Adipocyte (in vitro differentiated cells): ENCODE data around the gene COL11A2.
A peak's percentile ranks its signal among the peaks of the same experiment; 100 is the strongest.

Experiments used
- DNase-seq: peaks from one replicate; pipeline ENCODE4 v3.0.0-alpha.2; 2015; ENCODE audit warnings: low read depth
- H3K27me3 ChIP-seq: replicated peaks from 2 replicates; pipeline ENCODE4 v1.7.0; 2013; ENCODE audit warnings: mild to moderate bottlenecking, low read length, moderate library complexity; ENCODE audit not compliant: control insufficient read depth, insufficient read depth
- H3K36me3 ChIP-seq: 2 replicates; pipeline ENCODE4 v1.7.0; 2013; ENCODE audit warnings: low read length, mild to moderate bottlenecking, moderate library complexity; ENCODE audit not compliant: control insufficient read depth, insufficient read depth, severe bottlenecking
- H3K4me1 ChIP-seq: 2 replicates; pipeline ENCODE4 v1.7.0; 2013; ENCODE audit warnings: mild to moderate bottlenecking, low read length, moderate library complexity; ENCODE audit not compliant: control insufficient read depth, insufficient read depth
- H3K4me3 ChIP-seq: 2 replicates; pipeline ENCODE4 v1.7.0; 2013; ENCODE audit warnings: mild to moderate bottlenecking, low read length, moderate library complexity
- H3K9ac ChIP-seq: 2 replicates; pipeline ENCODE4 v1.7.0; 2013; ENCODE audit warnings: mild to moderate bottlenecking, low read length, moderate library complexity
- H3K9me3 ChIP-seq: 2 replicates; pipeline ENCODE4 v1.7.0; 2013; ENCODE audit warnings: mild to moderate bottlenecking, low read length, moderate library complexity; ENCODE audit not compliant: control insufficient read depth

The COL11A2 gene

DNA sequence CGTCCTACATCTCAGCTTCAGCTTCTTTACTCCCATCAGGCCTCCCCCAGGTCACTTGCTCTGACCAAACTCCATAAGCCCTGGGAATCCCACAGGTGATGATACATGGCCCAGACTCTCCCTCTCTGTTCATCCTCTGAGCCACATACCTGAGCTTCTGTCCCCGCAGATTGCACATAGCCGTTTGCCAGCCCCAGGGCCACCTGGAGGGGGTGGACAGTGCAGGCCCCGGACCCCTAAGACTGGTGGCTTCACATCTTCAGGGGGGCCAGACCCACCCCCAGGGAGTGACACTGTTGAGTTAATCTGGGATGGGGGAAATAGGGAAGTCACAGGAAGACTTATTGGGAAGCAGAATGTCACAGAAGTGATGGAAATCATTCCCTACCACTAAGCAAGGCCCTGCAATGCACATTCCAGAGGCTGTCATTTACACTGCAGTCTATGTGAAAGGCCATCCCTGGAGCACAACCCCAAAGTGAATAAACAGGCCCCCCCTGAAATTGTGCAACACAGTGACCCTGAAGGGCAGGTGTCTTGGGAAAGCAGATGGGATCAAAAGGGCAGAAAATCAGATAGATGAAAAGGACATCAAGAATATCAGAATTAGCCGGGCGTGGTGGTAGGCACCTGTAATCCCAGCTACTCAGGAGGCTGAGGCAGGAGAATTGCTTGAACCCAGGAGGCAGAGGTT, 6.0 kb upstream of the COL11A2 start:
- peaks cover 52% of the 10 kb centered on the region for H3K36me3 ChIP-seq
- H3K9me3 ChIP-seq, result no peaks in the 10 kb centered on the region
- no peak overlapping the region for H3K4me3 ChIP-seq

GRCh38 chr6:33197431-33198048, 5.3 kb upstream of the COL11A2 start:
- no peaks in the 10 kb centered on the region for H3K9me3 ChIP-seq
- DNase-seq, result peak; percentile 90
- H3K36me3 ChIP-seq, result peaks cover 45% of the 10 kb centered on the region
- no peaks in the 10 kb centered on the region for H3K27me3 ChIP-seq
- no peak overlapping the region for H3K4me3 ChIP-seq
- H3K4me1 ChIP-seq, result peaks cover 35% of the 10 kb centered on the region
- peak overlapping the region; percentile 46 for H3K9ac ChIP-seq

More for the DNA sequence above, 6.0 kb upstream of the COL11A2 start:
- DNase-seq, result no peak
- Histone ChIP-seq H3K27me3 (no peaks in the 10 kb centered on the region), H3K9ac (peak overlapping the region; percentile 46), H3K4me1 (peaks cover 43% of the 10 kb centered on the region)

GRCh38 chr6:33195304-33196165, 3.3 kb upstream of the COL11A2 start:
- H3K36me3 ChIP-seq, result peaks cover 35% of the 10 kb centered on the region
- H3K27me3 ChIP-seq, result peaks cover 15% of the 10 kb centered on the region
- H3K9ac ChIP-seq, result no peak overlapping the region
- no peak for DNase-seq
- no peaks in the 10 kb centered on the region for H3K9me3 ChIP-seq
- H3K4me3 ChIP-seq, result no peak overlapping the region
- H3K4me1 ChIP-seq, result peaks cover 25% of the 10 kb centered on the region

DNA sequence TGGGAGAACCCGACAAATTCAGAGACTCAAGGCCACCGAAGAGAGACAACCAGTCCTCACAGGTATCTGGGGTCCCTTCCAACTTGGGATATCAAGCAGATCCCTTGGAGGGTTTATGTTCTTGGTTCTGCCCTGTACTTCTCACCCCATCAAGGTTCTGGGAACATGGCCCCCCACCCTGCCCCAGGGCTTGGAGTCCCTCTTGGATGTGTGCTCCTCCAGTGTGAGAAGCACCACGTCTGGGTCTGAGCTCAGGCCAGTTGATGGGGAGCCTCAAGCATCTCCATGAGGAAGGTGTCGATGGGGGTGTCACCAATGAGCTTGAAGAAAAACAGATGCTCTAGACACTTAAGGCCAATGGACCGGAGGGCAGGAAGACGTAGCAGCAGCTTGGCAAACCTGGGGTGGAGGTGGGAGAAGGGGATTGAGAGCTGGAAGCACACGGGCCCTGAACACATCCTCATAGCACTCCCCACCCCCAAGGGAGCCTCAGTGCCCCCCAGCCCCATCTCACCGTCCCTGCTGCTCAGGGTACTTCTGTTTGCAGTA, 2.2 kb upstream of the COL11A2 start:
- Histone ChIP-seq H3K9ac (no peak overlapping the region), H3K36me3 (peaks cover 35% of the 10 kb centered on the region), H3K4me1 (peaks cover 23% of the 10 kb centered on the region), H3K27me3 (peaks cover 19% of the 10 kb centered on the region), H3K9me3 (no peaks in the 10 kb centered on the region), H3K4me3 (no peak overlapping the region)
- no peak for DNase-seq

GRCh38 chr6:33193619-33194018, 1.4 kb upstream of the COL11A2 start:
- Histone ChIP-seq H3K4me1 (peaks cover 16% of the 10 kb centered on the region), H3K36me3 (peaks cover 35% of the 10 kb centered on the region), H3K4me3 (no peak overlapping the region), H3K9me3 (no peaks in the 10 kb centered on the region), H3K27me3 (peaks cover 28% of the 10 kb centered on the region), H3K9ac (no peak overlapping the region)
- no peak for DNase-seq

- peak overlapping the region; percentile 74 for H3K4me3 ChIP-seq
- H3K9me3 ChIP-seq, result no peaks in the 10 kb centered on the region
- peak overlapping the region; percentile 68 for H3K9ac ChIP-seq
- peaks cover 10% of the 10 kb centered on the region for H3K4me1 ChIP-seq
- DNase-seq, result peak; percentile 50
- peaks cover 35% of the 10 kb centered on the region for H3K36me3 ChIP-seq
- H3K27me3 ChIP-seq, result peaks cover 28% of the 10 kb centered on the region
Observed at GRCh38 chr6:33192671-33193602, 670 bp upstream of the COL11A2 start.

- H3K4me1 ChIP-seq, result no peaks in the 10 kb centered on the region
- H3K9me3 ChIP-seq, result no peaks in the 10 kb centered on the region
- no peak overlapping the region for H3K4me3 ChIP-seq
- peaks cover 28% of the 10 kb centered on the region for H3K36me3 ChIP-seq
- H3K27me3 ChIP-seq, result peaks cover 29% of the 10 kb centered on the region
- DNase-seq, result no peak
- H3K9ac ChIP-seq, result no peak overlapping the region
Observed at GRCh38 chr6:33191383-33192104, 723 bp downstream of the COL11A2 start.

DNA sequence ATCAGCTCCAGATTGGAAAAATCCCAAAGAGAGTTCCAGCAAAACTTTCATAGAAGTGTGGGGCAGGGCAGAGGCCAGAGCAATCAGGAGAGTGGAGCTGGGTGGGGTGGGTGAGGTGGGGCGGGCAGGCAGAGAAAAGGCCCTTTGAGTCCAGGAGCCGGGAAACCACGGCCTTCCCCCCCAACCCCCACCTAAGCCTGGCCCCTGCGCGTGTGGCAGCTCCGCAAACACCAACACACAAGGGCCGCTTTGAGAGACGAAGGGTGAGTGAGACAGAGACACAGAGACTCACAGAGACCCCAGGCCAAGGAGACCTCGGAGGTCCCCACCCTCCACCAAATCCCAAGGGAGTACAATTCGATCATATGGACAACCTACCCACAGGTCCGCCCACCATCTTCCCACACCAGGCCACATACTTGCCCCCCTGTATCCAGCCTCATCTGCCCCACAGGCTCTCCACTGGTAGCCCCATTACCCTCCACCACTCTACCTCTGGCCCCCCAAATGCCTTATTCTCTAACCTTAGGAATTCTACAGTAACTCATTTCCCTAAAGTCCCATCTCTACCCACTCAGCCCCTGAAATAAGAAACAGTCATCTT, 1.7 kb downstream of the COL11A2 start:
- Histone ChIP-seq H3K4me3 (no peak overlapping the region), H3K4me1 (no peaks in the 10 kb centered on the region), H3K9me3 (no peaks in the 10 kb centered on the region), H3K27me3 (peaks cover 33% of the 10 kb centered on the region), H3K36me3 (peaks cover 19% of the 10 kb centered on the region), H3K9ac (no peak overlapping the region)
- DNase-seq, result no peak

DNA sequence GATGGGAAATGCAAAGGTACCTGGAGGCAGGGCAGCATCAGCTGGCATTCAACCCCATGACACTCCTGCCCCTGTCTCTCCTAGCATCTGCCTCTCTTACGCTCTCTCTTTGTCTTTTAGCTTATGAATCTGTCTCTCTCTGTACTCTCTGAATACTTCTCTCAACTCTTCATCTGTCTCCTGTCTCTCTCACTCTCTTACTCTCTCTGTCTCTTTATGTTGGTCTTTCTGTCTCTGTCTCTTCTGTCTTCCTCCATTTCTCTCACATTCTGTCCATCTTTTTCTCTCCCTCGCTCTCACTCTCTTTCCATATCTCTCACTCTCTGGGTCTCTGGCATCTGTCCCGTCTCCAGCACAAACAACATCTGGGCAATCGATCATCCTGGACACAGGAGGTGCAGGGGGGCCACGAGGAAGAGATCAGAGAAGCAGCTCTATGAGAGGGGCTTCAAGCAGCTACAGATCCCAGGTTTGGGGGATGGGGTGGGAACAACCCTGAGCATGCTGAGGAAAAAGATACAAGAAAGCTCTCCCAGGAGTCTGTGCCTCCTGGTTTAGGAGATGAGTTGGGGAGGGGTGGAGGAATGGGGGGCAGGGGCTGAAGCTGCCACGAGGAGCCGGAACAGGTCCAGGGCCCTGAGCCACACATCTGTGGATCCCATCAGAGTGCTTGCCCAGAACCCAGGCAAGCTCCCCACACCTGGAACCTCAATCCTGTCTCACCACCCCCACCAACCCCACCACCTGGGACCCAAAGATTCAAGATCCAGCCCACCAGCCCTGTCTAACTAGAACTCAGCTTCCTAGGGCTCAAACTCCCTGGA, 2.4 kb downstream of the COL11A2 start:
- Histone ChIP-seq H3K4me3 (no peak overlapping the region), H3K36me3 (peaks cover 11% of the 10 kb centered on the region), H3K9ac (no peak overlapping the region), H3K27me3 (peaks cover 33% of the 10 kb centered on the region), H3K9me3 (no peaks in the 10 kb centered on the region), H3K4me1 (no peaks in the 10 kb centered on the region)
- DNase-seq, result no peak
